HG02870 (cell line): ENCODE results near the gene ZNF841.
"Not testable (repeated sequence)": the region's sequence is repeated elsewhere in the genome, so short reads cannot be mapped to it uniquely, and the experiment has no call there.

Experiments
- ATAC-seq: cut with Tn5 transposase; IDR thresholded peaks from one replicate; pipeline ENCODE4 v1.9.1; 2021; ENCODE audit warnings: mild to moderate bottlenecking, moderate library complexity; ENCODE audit not compliant: unreplicated experiment

ZNF841 gene

DNA sequence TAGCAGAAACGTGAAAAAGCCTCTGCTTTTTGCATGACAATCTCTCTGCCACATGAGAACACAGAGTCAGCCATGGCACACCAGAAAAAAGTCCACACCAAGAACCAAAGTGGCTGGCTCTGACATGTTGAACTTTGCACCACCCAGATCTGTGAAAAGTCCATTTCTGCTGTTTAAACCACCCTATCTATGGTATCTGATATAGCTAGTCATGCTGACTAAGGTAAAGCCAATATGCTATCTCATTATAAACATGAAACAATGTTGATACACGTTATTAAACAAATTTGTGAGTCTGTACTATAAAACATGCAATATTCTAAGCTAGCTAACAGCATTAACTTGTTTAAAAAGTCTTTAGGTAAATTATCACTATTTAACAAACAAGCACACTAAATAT lies 25.9 kb downstream of the ZNF841 start:
- no peak for ATAC-seq

- ATAC-seq: no peak
Observed at GRCh38 chr19:52066258-52066863, 29.2 kb downstream of the ZNF841 start.

DNA sequence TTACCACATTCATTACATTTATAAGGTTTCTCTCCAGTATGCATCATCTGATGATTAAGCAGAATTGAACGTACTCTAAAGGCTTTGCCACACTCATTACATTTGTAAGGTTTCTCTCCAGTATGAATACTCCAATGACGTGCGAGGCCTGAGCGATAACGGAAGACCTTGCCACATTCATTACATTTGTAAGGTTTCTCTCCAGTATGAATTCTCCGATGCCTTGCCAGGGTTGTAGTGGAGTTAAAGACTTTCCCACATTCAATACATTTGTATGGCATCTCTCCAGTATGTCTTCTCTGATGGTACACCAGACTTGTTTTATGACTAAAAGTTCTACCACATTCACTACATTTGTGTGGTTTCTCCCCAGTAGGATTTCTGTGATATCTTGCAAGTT lies 30.2 kb downstream of the ZNF841 start:
- ATAC-seq: no peak

GRCh38 chr19:52056480-52056879 lies 39.1 kb downstream of the ZNF841 start:
- ATAC-seq: not testable (repeated sequence)

- not testable (repeated sequence) for ATAC-seq
Observed at GRCh38 chr19:52051736-52052135, 43.8 kb downstream of the ZNF841 start.

- peak; percentile 69 for ATAC-seq
Observed at GRCh38 chr19:52048555-52049501, 46.7 kb downstream of the ZNF841 start, which contains the start of gene ZNF432. Gene ZNF432, minus strand, starts transcription at chr19:52048838. Its CDS starts 1,970 bp downstream, at chr19:52046868.

GRCh38 chr19:52039169-52039568 lies 56.4 kb downstream of the ZNF841 start:
- ATAC-seq: no peak

DNA sequence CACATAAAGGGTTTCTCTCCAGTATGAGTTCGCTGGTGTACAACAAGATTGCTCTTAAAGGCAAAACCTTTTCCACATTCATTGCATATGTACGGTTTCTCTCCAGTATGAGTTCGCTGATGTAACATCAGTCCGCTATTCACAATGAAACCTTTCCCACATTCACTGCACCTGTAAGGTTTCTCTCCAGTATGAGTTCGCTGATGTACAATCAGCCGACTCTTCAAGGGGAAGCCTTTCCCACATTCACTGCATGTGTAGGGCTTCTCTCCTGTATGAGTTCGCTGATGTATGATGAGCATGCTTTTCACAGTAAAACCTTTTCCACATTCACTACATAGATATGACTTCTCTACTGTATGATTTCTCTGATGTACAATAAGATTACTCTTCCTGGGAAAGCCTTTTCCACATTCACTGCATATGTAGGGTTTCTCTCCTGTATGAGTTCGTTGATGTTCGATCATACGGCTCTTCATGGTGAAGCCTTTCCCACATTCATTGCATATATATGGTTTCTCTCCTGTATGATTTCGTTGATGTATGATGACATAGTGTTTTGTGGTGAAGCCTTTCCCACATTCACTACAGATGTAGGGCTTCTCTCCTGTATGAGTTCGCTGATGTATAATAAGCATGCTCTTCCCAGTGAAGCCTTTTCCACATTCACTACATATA lies 61.4 kb downstream of the ZNF841 start:
- no peak for ATAC-seq

DNA sequence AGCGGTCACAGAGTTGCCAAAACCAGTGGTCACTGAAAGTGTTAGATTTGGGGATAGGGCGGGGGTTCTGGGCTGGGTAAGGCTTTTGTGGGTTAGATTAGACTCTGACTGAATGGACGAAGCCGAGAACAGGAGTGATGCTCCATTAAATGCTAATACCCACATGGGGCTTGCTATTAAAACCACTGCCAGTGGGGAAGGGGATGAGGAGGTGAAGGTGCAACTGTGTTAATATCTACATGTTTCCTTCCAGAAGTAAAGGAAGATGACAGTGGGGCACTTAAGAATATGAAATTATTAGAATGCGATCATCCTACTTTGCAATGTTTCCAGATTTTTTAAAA lies 66.8 kb downstream of the ZNF841 start:
- peak; percentile 13 for ATAC-seq

GRCh38 chr19:52028027-52028779 lies 67.4 kb downstream of the ZNF841 start, which contains the start of gene ZNF614:
Gene ZNF614, minus strand, starts transcription at chr19:52028379. Its CDS starts 2,634 bp downstream, at chr19:52025745.
- ATAC-seq: peak; percentile 83

- not testable (repeated sequence) for ATAC-seq
Observed at GRCh38 chr19:52026255-52026990, 69.1 kb downstream of the ZNF841 start.

GRCh38 chr19:52024478-52024877 lies 71.1 kb downstream of the ZNF841 start:
- ATAC-seq: not testable (repeated sequence)

DNA sequence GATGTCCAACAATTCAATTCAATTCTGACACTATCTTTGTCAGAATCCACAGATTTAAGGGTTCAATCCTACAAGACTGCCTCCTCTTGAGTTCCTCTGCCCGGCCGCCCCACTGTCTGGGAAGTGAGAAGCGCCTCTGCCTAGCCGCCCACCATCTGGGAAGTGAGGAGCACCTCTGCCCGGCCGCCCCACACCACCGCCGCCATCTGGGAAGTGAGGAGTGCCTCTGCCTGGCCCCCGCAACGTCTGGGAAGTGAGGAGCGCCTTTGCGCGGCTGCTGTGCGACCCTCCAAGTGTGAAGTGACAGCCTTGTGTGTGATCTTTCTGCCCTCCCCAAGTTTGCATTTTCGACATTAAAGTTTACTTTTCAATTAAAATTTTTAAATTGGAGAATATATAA lies 73.4 kb downstream of the ZNF841 start:
- ATAC-seq: no peak

DNA sequence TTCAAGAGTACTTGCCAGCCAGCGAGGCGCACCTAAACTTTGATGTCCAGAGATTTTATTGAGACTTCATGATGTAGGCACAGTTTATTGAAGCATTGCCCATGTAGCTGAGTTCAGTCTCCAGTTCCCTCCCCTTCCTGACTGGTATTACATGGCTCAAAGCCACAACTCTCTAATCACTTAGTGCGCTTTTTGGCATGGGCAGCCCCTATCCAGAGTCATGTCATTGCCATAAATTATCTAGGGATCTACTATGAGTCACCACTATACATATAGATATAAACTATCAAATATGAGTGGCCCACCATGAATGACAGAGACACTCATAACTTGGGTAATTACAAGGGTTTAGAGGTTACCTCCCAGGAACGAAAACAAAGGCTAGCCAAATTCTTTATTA lies 75.1 kb downstream of the ZNF841 start:
- no peak for ATAC-seq
